ENCODE data around the gene DNAH11.

- no peak for TF ChIP-seq CTCF (conservative IDR thresholded peaks at IDR 0.05; ENCODE audit: low read depth, low read length)
- TF ChIP-seq EZH2 (IDR thresholded peaks at IDR 0.05; ENCODE audit: borderline replicate concordance, low read depth, low read length, poor library complexity, severe bottlenecking) = no peak
Observed at GRCh38 chr7:21942955-21943354, 400.1 kb downstream of the DNAH11 start.
